Activated CD4-positive, alpha-beta T cell treated with anti-CD3 and anti-CD28 coated beads, Interleukin-2, amount 10 ng/mL, durations not matched to agents 24 days and 14 days (primary cell): ENCODE results near the gene MEGF6. TPM values are rescaled to one million over a fixed set of nuclear protein-coding genes. Genes with fewer than 3 reads are reported as not detected.

ENCODE experiments used
- DNase-seq: peaks from one replicate; pipeline ENCODE4 v3.0.0; 2022
- H3K27ac Mint-ChIP-seq: one replicate; pipeline ENCODE4 v1.8.0; 2022; ENCODE audit warnings: mild to moderate bottlenecking, mixed read lengths
- H3K27me3 Mint-ChIP-seq: one replicate; pipeline ENCODE4 v1.8.0; 2022; ENCODE audit warnings: mixed read lengths
- H3K36me3 Mint-ChIP-seq: one replicate; pipeline ENCODE4 v1.8.0; 2022; ENCODE audit warnings: low read depth, mild to moderate bottlenecking, mixed read lengths
- H3K4me1 Mint-ChIP-seq: one replicate; pipeline ENCODE4 v1.8.0; 2021; ENCODE audit warnings: mixed read lengths
- H3K4me3 Mint-ChIP-seq: one replicate; pipeline ENCODE4 v1.8.0; 2022; ENCODE audit warnings: mild to moderate bottlenecking, moderate library complexity, mixed read lengths
- H3K9me3 Mint-ChIP-seq: one replicate; pipeline ENCODE4 v1.8.0; 2021; ENCODE audit warnings: mixed read lengths
- intact Hi-C: fragments of 100-400 bp; cut with micrococcal nuclease; formaldehyde crosslinking; loops from one replicate; pipeline ENCODE4 v1.15.1; 2023
- total RNA-seq: library from RNA; stranded (reverse); gene quantifications from 2 replicates; pipeline ENCODE4 v1.2.3, GENCODE V29; 2022

The MEGF6 gene
- total RNA-seq, 1 donor from 2014 or later, result 1.7 TPM

- Mint-ChIP-seq H3K27ac (no peak overlapping the region), H3K27me3 (no peaks in the 10 kb centered on the region), H3K36me3 (no peaks in the 10 kb centered on the region), H3K4me3 (no peak overlapping the region), H3K4me1 (no peaks in the 10 kb centered on the region), H3K9me3 (no peaks in the 10 kb centered on the region)
- intact Hi-C loops, result no loop called here
- DNase-seq, result no peak
Measured at GRCh38 chr1:3603571-3604467, 7.5 kb downstream of the MEGF6 start.

GRCh38 chr1:3603156-3603555 is 8.2 kb downstream of the MEGF6 start:
- intact Hi-C loops, result no loop called here
- Mint-ChIP-seq H3K4me1 (no peaks in the 10 kb centered on the region), H3K9me3 (no peaks in the 10 kb centered on the region), H3K27ac (no peak overlapping the region), H3K27me3 (no peaks in the 10 kb centered on the region), H3K4me3 (no peak overlapping the region), H3K36me3 (no peaks in the 10 kb centered on the region)
- no peak for DNase-seq

- H3K9me3 Mint-ChIP-seq, result no peaks in the 10 kb centered on the region
- DNase-seq, result no peak
- no peaks in the 10 kb centered on the region for H3K36me3 Mint-ChIP-seq
- H3K27ac Mint-ChIP-seq, result no peak overlapping the region
- H3K4me1 Mint-ChIP-seq, result peaks cover 4% of the 10 kb centered on the region
- peaks cover 2% of the 10 kb centered on the region for H3K27me3 Mint-ChIP-seq
- intact Hi-C loops, result no loop called here
- no peak overlapping the region for H3K4me3 Mint-ChIP-seq
Measured at GRCh38 chr1:3602375-3602774, 8.9 kb downstream of the MEGF6 start.

- no peaks in the 10 kb centered on the region for H3K36me3 Mint-ChIP-seq
- intact Hi-C loops, result no loop called here
- peaks cover 2% of the 10 kb centered on the region for H3K27me3 Mint-ChIP-seq
- no peak for DNase-seq
- H3K27ac Mint-ChIP-seq, result no peak overlapping the region
- H3K9me3 Mint-ChIP-seq, result no peaks in the 10 kb centered on the region
- H3K4me3 Mint-ChIP-seq, result no peak overlapping the region
- H3K4me1 Mint-ChIP-seq, result peaks cover 6% of the 10 kb centered on the region
Measured at GRCh38 chr1:3601743-3602142, 9.6 kb downstream of the MEGF6 start.

- Mint-ChIP-seq H3K4me1 (peaks cover 6% of the 10 kb centered on the region), H3K9me3 (no peaks in the 10 kb centered on the region), H3K27me3 (peaks cover 2% of the 10 kb centered on the region), H3K36me3 (no peaks in the 10 kb centered on the region), H3K27ac (no peak overlapping the region), H3K4me3 (no peak overlapping the region)
- intact Hi-C loops, result no loop called here
- no peak for DNase-seq
Measured at GRCh38 chr1:3600354-3600753, 11.0 kb downstream of the MEGF6 start.

GRCh38 chr1:3599816-3600215 is 11.5 kb downstream of the MEGF6 start:
- no peak overlapping the region for H3K4me3 Mint-ChIP-seq
- DNase-seq, result no peak

GRCh38 chr1:3599286-3599811 is 12.0 kb downstream of the MEGF6 start:
- H3K36me3 Mint-ChIP-seq, result no peaks in the 10 kb centered on the region
- H3K9me3 Mint-ChIP-seq, result no peaks in the 10 kb centered on the region
- intact Hi-C loops, result no loop called here
- H3K4me3 Mint-ChIP-seq, result no peak overlapping the region
- peaks cover 2% of the 10 kb centered on the region for H3K27me3 Mint-ChIP-seq
- peaks cover 6% of the 10 kb centered on the region for H3K4me1 Mint-ChIP-seq
- DNase-seq, result no peak
- H3K27ac Mint-ChIP-seq, result no peak overlapping the region

More at GRCh38 chr1:3599816-3600215, 11.5 kb downstream of the MEGF6 start:
- Mint-ChIP-seq H3K9me3 (no peaks in the 10 kb centered on the region), H3K27me3 (peaks cover 2% of the 10 kb centered on the region), H3K4me1 (peaks cover 6% of the 10 kb centered on the region), H3K36me3 (no peaks in the 10 kb centered on the region), H3K27ac (no peak overlapping the region)
- intact Hi-C loops, result no loop called here

- intact Hi-C loops, result no loop called here
- no peaks in the 10 kb centered on the region for H3K36me3 Mint-ChIP-seq
- H3K27ac Mint-ChIP-seq, result no peak overlapping the region
- H3K9me3 Mint-ChIP-seq, result no peaks in the 10 kb centered on the region
- DNase-seq, result no peak
- peaks cover 6% of the 10 kb centered on the region for H3K4me1 Mint-ChIP-seq
- peaks cover 2% of the 10 kb centered on the region for H3K27me3 Mint-ChIP-seq
- no peak overlapping the region for H3K4me3 Mint-ChIP-seq
Measured at GRCh38 chr1:3598522-3599285, 12.6 kb downstream of the MEGF6 start.

GRCh38 chr1:3598051-3598491 is 13.2 kb downstream of the MEGF6 start:
- H3K9me3 Mint-ChIP-seq, result no peaks in the 10 kb centered on the region
- H3K4me1 Mint-ChIP-seq, result peaks cover 6% of the 10 kb centered on the region
- H3K36me3 Mint-ChIP-seq, result no peaks in the 10 kb centered on the region
- H3K4me3 Mint-ChIP-seq, result no peak overlapping the region
- no peak overlapping the region for H3K27ac Mint-ChIP-seq
- no peak for DNase-seq
- intact Hi-C loops, result no loop called here
- peaks cover 2% of the 10 kb centered on the region for H3K27me3 Mint-ChIP-seq

GRCh38 chr1:3597599-3597964 is 13.7 kb downstream of the MEGF6 start:
- Mint-ChIP-seq H3K4me1 (peaks cover 6% of the 10 kb centered on the region), H3K27ac (no peak overlapping the region), H3K27me3 (peaks cover 2% of the 10 kb centered on the region), H3K36me3 (no peaks in the 10 kb centered on the region), H3K9me3 (no peaks in the 10 kb centered on the region), H3K4me3 (peak overlapping the region; percentile 28)
- intact Hi-C loops, result no loop called here
- DNase-seq, result no peak

- peaks cover 2% of the 10 kb centered on the region for H3K27me3 Mint-ChIP-seq
- H3K9me3 Mint-ChIP-seq, result no peaks in the 10 kb centered on the region
- H3K4me3 Mint-ChIP-seq, result no peak overlapping the region
- intact Hi-C loops, result no loop called here
- H3K36me3 Mint-ChIP-seq, result no peaks in the 10 kb centered on the region
- no peak overlapping the region for H3K27ac Mint-ChIP-seq
- peaks cover 6% of the 10 kb centered on the region for H3K4me1 Mint-ChIP-seq
- DNase-seq, result no peak
Measured at GRCh38 chr1:3596663-3597598, 14.4 kb downstream of the MEGF6 start.

GRCh38 chr1:3595949-3596348 is 15.4 kb downstream of the MEGF6 start:
- H3K27me3 Mint-ChIP-seq, result peaks cover 2% of the 10 kb centered on the region
- H3K36me3 Mint-ChIP-seq, result no peaks in the 10 kb centered on the region
- H3K27ac Mint-ChIP-seq, result no peak overlapping the region
- H3K4me3 Mint-ChIP-seq, result no peak overlapping the region
- H3K4me1 Mint-ChIP-seq, result peaks cover 6% of the 10 kb centered on the region
- DNase-seq, result no peak
- intact Hi-C loops, result no loop called here
- H3K9me3 Mint-ChIP-seq, result no peaks in the 10 kb centered on the region

- intact Hi-C loops, result no loop called here
- peaks cover 2% of the 10 kb centered on the region for H3K27me3 Mint-ChIP-seq
- no peak overlapping the region for H3K27ac Mint-ChIP-seq
- H3K4me3 Mint-ChIP-seq, result no peak overlapping the region
- no peaks in the 10 kb centered on the region for H3K36me3 Mint-ChIP-seq
- peaks cover 6% of the 10 kb centered on the region for H3K4me1 Mint-ChIP-seq
- DNase-seq, result no peak
- no peaks in the 10 kb centered on the region for H3K9me3 Mint-ChIP-seq
Measured at GRCh38 chr1:3594706-3595377, 16.5 kb downstream of the MEGF6 start.
